ENCODE measurements around the gene ACSM6. TPM values are rescaled to one million over a fixed set of nuclear protein-coding genes. Genes with fewer than 3 reads are reported as not detected.

The ACSM6 gene
- total RNA-seq: not detected in 2 replicates

GRCh38 chr10:95193944-95194343, at the start of gene ACSM6:
Gene ACSM6, plus strand, starts transcription at chr10:95194238. Its CDS starts 248 bp downstream, at chr10:95194486.

Other genes starting within 250 kb of the ACSM6 start
- gene CYP2C8, start 124.7 kb upstream of the ACSM6 start, total RNA-seq: 0.07 TPM in 1 of 2 replicates, not detected in the other
- 25.7 and 37.0 TPM in 2 replicates for gene PDLIM1, start 96.8 kb downstream of the ACSM6 start, total RNA-seq

All from smooth muscle cell of the pulmonary artery (primary cell).